Suprapubic skin (tissue), 4 donors: ENCODE measurements around the gene LPCAT1. TPM values are rescaled to one million over a fixed set of nuclear protein-coding genes. Genes with fewer than 3 reads are reported as not detected.

Experiments used
- DNase-seq, 2 donors: peaks; one replicate each; pipeline ENCODE4 v3.0.0-alpha.2; 2019; ENCODE audit warnings: low spot score in 2 of 2
- H3K27ac ChIP-seq: fragments of 200-600 bp; sonication (generic); one replicate; pipeline ENCODE4 v1.5.1; 2019
- H3K27me3 ChIP-seq: fragments of 200-600 bp; sonication (generic); one replicate; pipeline ENCODE4 v1.5.1; 2019
- H3K36me3 ChIP-seq: fragments of 200-600 bp; sonication (generic); one replicate; pipeline ENCODE4 v1.5.1; 2019
- H3K4me1 ChIP-seq: fragments of 200-600 bp; sonication (generic); one replicate; pipeline ENCODE4 v1.5.1; 2019
- H3K4me3 ChIP-seq: fragments of 200-600 bp; sonication (generic); one replicate; pipeline ENCODE4 v1.5.1; 2019; ENCODE audit warnings: mild to moderate bottlenecking
- H3K9me3 ChIP-seq: fragments of 200-600 bp; sonication (generic); one replicate; pipeline ENCODE4 v1.5.1; 2019
- CTCF ChIP-seq, 2 donors: fragments of 200-600 bp in 1 of 2; fragments of 450-650 bp in 1 of 2; sonication (generic) in 1 of 2; IDR thresholded peaks; one replicate each; pipeline ENCODE4 v1.5.1; 2016 to 2019; ENCODE audit warnings: antibody characterized with exemption in 2 of 2, mild to moderate bottlenecking in 1 of 2, moderate library complexity in 1 of 2
- EP300 ChIP-seq: sonication (generic); formaldehyde crosslinking; IDR thresholded peaks from one replicate; pipeline ENCODE4 v1.6.1; 2017; ENCODE audit warnings: antibody characterized with exemption
- POLR2A ChIP-seq, 2 donors: fragments of 450-650 bp; IDR thresholded peaks; one replicate each; pipeline ENCODE4 v1.6.1; 2017; ENCODE audit warnings: antibody characterized with exemption in 2 of 2, mild to moderate bottlenecking in 2 of 2, moderate library complexity in 2 of 2
- POLR2AphosphoS5 ChIP-seq, 3 donors: sonication (generic); formaldehyde crosslinking; IDR thresholded peaks; one replicate each; pipeline ENCODE4 v1.6.1; 2017; ENCODE audit warnings: antibody characterized with exemption in 3 of 3
- WGBS: methylation state at CpG from one replicate; pipeline ENCODE4 v1.1.5; 2018; 5-methylcytosine and 5-hydroxymethylcytosine counted together
- total RNA-seq, 4 donors: library from RNA; depleted of rRNA; stranded (reverse); fragments of >200 nt; gene quantifications; one replicate each; pipeline ENCODE4 v1.1.0, GENCODE V29; 2016

The LPCAT1 gene
- total RNA-seq, 4 donors from 2014 or later: 11.3 to 21.0 (median 13.8) TPM

GRCh38 chr5:1494780-1495524 is 28.8 kb downstream of the LPCAT1 start:
- Histone ChIP-seq H3K27me3 (no peaks in the 10 kb centered on the region), H3K9me3 (no peaks in the 10 kb centered on the region), H3K27ac (no peak overlapping the region), H3K36me3 (peaks cover 35% of the 10 kb centered on the region), H3K4me3 (no peak overlapping the region), H3K4me1 (peaks cover 1% of the 10 kb centered on the region)
- TF ChIP-seq EP300 (no peak), POLR2AphosphoS5 (IDR thresholded peaks at IDR 0.05) (no peak), CTCF (IDR thresholded peaks at IDR 0.05) (no peak), POLR2A (IDR thresholded peaks at IDR 0.05) (no peak)
- WGBS: 96% methylated on average over 46 of the region's 50 CpGs
- DNase-seq: no peak

- WGBS: 80% methylated on average over 12 of the region's 12 CpGs
Observed at GRCh38 chr5:1493941-1494340, 29.8 kb downstream of the LPCAT1 start.

GRCh38 chr5:1493413-1493812 is 30.3 kb downstream of the LPCAT1 start:
- Histone ChIP-seq H3K4me3 (no peak overlapping the region), H3K27ac (no peak overlapping the region), H3K4me1 (no peaks in the 10 kb centered on the region), H3K9me3 (no peaks in the 10 kb centered on the region), H3K36me3 (peaks cover 35% of the 10 kb centered on the region), H3K27me3 (no peaks in the 10 kb centered on the region)
- 93% methylated on average over 13 of the region's 16 CpGs for WGBS
- DNase-seq: no peak
- TF ChIP-seq CTCF (IDR thresholded peaks at IDR 0.05): no peak
- no peak for TF ChIP-seq POLR2A (IDR thresholded peaks at IDR 0.05)
- TF ChIP-seq POLR2AphosphoS5 (IDR thresholded peaks at IDR 0.05): no peak
- no peak for TF ChIP-seq EP300

More at GRCh38 chr5:1493941-1494340, 29.8 kb downstream of the LPCAT1 start:
- no peak overlapping the region for H3K27ac ChIP-seq
- H3K27me3 ChIP-seq: no peaks in the 10 kb centered on the region
- no peaks in the 10 kb centered on the region for H3K9me3 ChIP-seq
- no peaks in the 10 kb centered on the region for H3K4me1 ChIP-seq
- no peak for DNase-seq
- no peak overlapping the region for H3K4me3 ChIP-seq
- H3K36me3 ChIP-seq: peaks cover 35% of the 10 kb centered on the region
- TF ChIP-seq POLR2AphosphoS5 (IDR thresholded peaks at IDR 0.05) (no peak), POLR2A (IDR thresholded peaks at IDR 0.05) (no peak), EP300 (no peak)

GRCh38 chr5:1492757-1493156 is 31.0 kb downstream of the LPCAT1 start:
- 96% methylated on average over 4 of the region's 12 CpGs for WGBS
- Histone ChIP-seq H3K9me3 (no peaks in the 10 kb centered on the region), H3K36me3 (peaks cover 40% of the 10 kb centered on the region), H3K27ac (no peak overlapping the region), H3K27me3 (no peaks in the 10 kb centered on the region), H3K4me3 (no peak overlapping the region), H3K4me1 (no peaks in the 10 kb centered on the region)
- no peak for DNase-seq
- TF ChIP-seq EP300: no peak
- no peak for TF ChIP-seq CTCF (IDR thresholded peaks at IDR 0.05)
- TF ChIP-seq POLR2A (IDR thresholded peaks at IDR 0.05): no peak
- no peak for TF ChIP-seq POLR2AphosphoS5 (IDR thresholded peaks at IDR 0.05)

GRCh38 chr5:1490376-1490775 is 33.4 kb downstream of the LPCAT1 start:
- no peak overlapping the region for H3K27ac ChIP-seq
- no peaks in the 10 kb centered on the region for H3K9me3 ChIP-seq
- WGBS: 90% methylated on average over 12 of the region's 12 CpGs
- H3K36me3 ChIP-seq: peaks cover 63% of the 10 kb centered on the region
- no peaks in the 10 kb centered on the region for H3K27me3 ChIP-seq
- no peak for TF ChIP-seq POLR2AphosphoS5 (IDR thresholded peaks at IDR 0.05)
- TF ChIP-seq CTCF (IDR thresholded peaks at IDR 0.05): no peak
- TF ChIP-seq EP300: no peak
- TF ChIP-seq POLR2A (IDR thresholded peaks at IDR 0.05): no peak
- no peaks in the 10 kb centered on the region for H3K4me1 ChIP-seq
- H3K4me3 ChIP-seq: no peak overlapping the region
- DNase-seq: no peak
